ENCODE data around the gene THOC5.
"Not testable (repeated sequence)": the region's sequence is repeated elsewhere in the genome, so short reads cannot be mapped to it uniquely, and the experiment has no call there.

- TF ChIP-seq POLR2A (IDR thresholded peaks at IDR 0.05; ENCODE audit: low read length); GATA1 (IDR thresholded peaks at IDR 0.05; ENCODE audit: low read depth, low read length): not testable (repeated sequence)
Observed at GRCh38 chr22:29566513-29566912, 13.0 kb upstream of the THOC5 start.

All from erythroblast (primary cell).